DMS79 treated with DMSO at 0.1 percent for 48 hours (cell line): ENCODE measurements around the gene LRRC28.

Source experiments
- DNase-seq: peaks from one replicate; lab custom pipeline; 2025; lab: John Stamatoyannopoulos, UW

The LRRC28 gene

GRCh38 chr15:99421172-99421656, 169.9 kb downstream of the LRRC28 start:
- no peak for DNase-seq

GRCh38 chr15:99421758-99422157, 170.5 kb downstream of the LRRC28 start:
- no peak for DNase-seq

GRCh38 chr15:99423186-99424130, 172.2 kb downstream of the LRRC28 start:
- no peak for DNase-seq

- no peak for DNase-seq
Measured at GRCh38 chr15:99424131-99424571, 172.9 kb downstream of the LRRC28 start.

- no peak for DNase-seq
Measured at GRCh38 chr15:99424978-99425656, 173.8 kb downstream of the LRRC28 start.

- no peak for DNase-seq
Measured at GRCh38 chr15:99425657-99426301, 174.5 kb downstream of the LRRC28 start.

GRCh38 chr15:99426431-99427105, 175.3 kb downstream of the LRRC28 start:
- no peak for DNase-seq

- no peak for DNase-seq
Measured at GRCh38 chr15:99427210-99427609, 175.9 kb downstream of the LRRC28 start.

GRCh38 chr15:99427668-99428361, 176.5 kb downstream of the LRRC28 start:
- DNase-seq: no peak

- no peak for DNase-seq
Measured at GRCh38 chr15:99429681-99430081, 178.4 kb downstream of the LRRC28 start.

- DNase-seq: no peak
Measured at GRCh38 chr15:99430881-99431401, 179.7 kb downstream of the LRRC28 start.

- DNase-seq: no peak
Measured at GRCh38 chr15:99431661-99432091, 180.4 kb downstream of the LRRC28 start.

- no peak for DNase-seq
Measured at GRCh38 chr15:99432271-99433025, 181.2 kb downstream of the LRRC28 start.

- DNase-seq: no peak
Measured at GRCh38 chr15:99433026-99433756, 181.9 kb downstream of the LRRC28 start.

- DNase-seq: no peak
Measured at GRCh38 chr15:99433757-99434450, 182.6 kb downstream of the LRRC28 start.

GRCh38 chr15:99434506-99435112, 183.3 kb downstream of the LRRC28 start:
- DNase-seq: no peak

- peak; percentile 43 for DNase-seq
Measured at GRCh38 chr15:99435113-99435695, 183.9 kb downstream of the LRRC28 start.
